Activated T-helper 2 cell treated with anti-CD3 and anti-CD28 coated beads, Interferon-gamma antibody, Interleukin-2, Interleukin-4, amounts not matched to agents 10 μg/mL and 5 μg/mL and 100 μg/mL, durations not matched to agents 14 hours and 24 hours and 36 hours (primary cell): Measurements from ENCODE around the gene FLRT2. TPM values are rescaled to one million over a fixed set of nuclear protein-coding genes. Genes with fewer than 3 reads are reported as not detected.

Experiments
- DNase-seq: peaks from one replicate; pipeline ENCODE4 v3.0.0; 2021; ENCODE audit warnings: low spot score
- H3K27ac Mint-ChIP-seq: one replicate; pipeline ENCODE4 v1.8.0; 2021; ENCODE audit warnings: mixed read lengths
- H3K27me3 Mint-ChIP-seq: one replicate; pipeline ENCODE4 v1.8.0; 2021; ENCODE audit warnings: low read depth, mixed read lengths
- H3K36me3 Mint-ChIP-seq: one replicate; pipeline ENCODE4 v1.8.0; 2021; ENCODE audit warnings: low read depth, mixed read lengths
- H3K4me1 Mint-ChIP-seq: one replicate; pipeline ENCODE4 v1.8.0; 2021; ENCODE audit warnings: low read depth, mixed read lengths
- H3K4me3 Mint-ChIP-seq: one replicate; pipeline ENCODE4 v1.8.0; 2021; ENCODE audit warnings: low read depth, mild to moderate bottlenecking, moderate library complexity, mixed read lengths
- H3K9me3 Mint-ChIP-seq: one replicate; pipeline ENCODE4 v1.8.0; 2021; ENCODE audit warnings: mixed read lengths
- intact Hi-C: fragments of 100-400 bp; cut with micrococcal nuclease; formaldehyde crosslinking; loops from one replicate; pipeline ENCODE4 v1.15.1; 2023
- total RNA-seq: library from RNA; stranded (reverse); gene quantifications from 2 replicates; pipeline ENCODE4 v1.2.3, GENCODE V29; 2022

FLRT2 gene
- total RNA-seq, 1 donor from 2014 or later = not detected

GRCh38 chr14:85595981-85596380 lies 66.0 kb downstream of the FLRT2 start:
- Mint-ChIP-seq H3K9me3 (peaks cover under 1% of the 10 kb centered on the region), H3K27ac (no peak overlapping the region), H3K36me3 (no peaks in the 10 kb centered on the region)

DNA sequence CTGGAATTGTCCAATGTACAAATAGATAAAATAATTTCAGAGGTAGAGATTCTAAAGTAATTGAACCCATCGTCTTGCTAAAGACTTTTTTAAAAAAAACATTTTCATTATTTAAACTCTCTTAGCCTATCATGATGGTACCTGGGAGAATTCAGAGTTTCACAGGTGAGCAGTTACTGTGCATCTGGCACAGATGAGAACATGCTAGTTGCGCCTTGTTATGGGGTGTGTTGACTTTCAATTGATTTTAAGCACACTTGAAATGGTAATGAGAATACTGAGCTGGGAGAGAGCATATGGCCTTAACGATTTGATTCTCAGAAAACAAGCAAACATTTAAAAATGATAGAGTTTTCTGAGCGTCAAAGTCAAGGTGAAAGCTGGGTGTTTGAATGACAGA lies 66.6 kb downstream of the FLRT2 start:
- no peaks in the 10 kb centered on the region for H3K36me3 Mint-ChIP-seq
- DNase-seq = no peak

More at GRCh38 chr14:85595981-85596380, 66.0 kb downstream of the FLRT2 start:
- DNase-seq = no peak
- no peaks in the 10 kb centered on the region for H3K27me3 Mint-ChIP-seq
- no peak overlapping the region for H3K4me3 Mint-ChIP-seq
- intact Hi-C loops = no loop called here
- no peaks in the 10 kb centered on the region for H3K4me1 Mint-ChIP-seq

DNA sequence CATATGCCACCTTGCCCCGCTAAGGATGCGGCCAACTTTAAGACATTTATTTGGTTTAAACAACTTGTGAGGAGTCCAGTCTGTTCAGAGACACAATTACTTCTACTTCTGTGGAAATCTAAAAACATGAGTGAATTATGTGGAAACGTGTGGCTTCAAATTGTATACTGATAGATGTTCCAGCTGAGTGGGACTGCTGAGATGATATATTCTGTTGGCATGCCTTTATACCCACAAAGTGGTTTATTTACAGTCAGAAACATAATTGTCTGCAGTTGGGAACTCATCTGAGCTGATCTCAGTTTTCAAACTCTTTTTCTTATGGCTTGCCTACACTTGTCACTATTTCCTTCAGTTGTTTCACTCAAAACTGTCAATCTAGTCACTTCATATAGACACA lies 67.8 kb downstream of the FLRT2 start:
- Mint-ChIP-seq H3K27me3 (no peaks in the 10 kb centered on the region), H3K27ac (no peak overlapping the region), H3K4me3 (no peak overlapping the region), H3K4me1 (no peaks in the 10 kb centered on the region), H3K36me3 (no peaks in the 10 kb centered on the region), H3K9me3 (no peaks in the 10 kb centered on the region)
- no peak for DNase-seq
- intact Hi-C loops = no loop called here

More for the DNA sequence above, 66.6 kb downstream of the FLRT2 start:
- H3K4me3 Mint-ChIP-seq = no peak overlapping the region
- H3K4me1 Mint-ChIP-seq = no peaks in the 10 kb centered on the region
- no peaks in the 10 kb centered on the region for H3K9me3 Mint-ChIP-seq
- intact Hi-C loops = no loop called here
- no peaks in the 10 kb centered on the region for H3K27me3 Mint-ChIP-seq
- no peak overlapping the region for H3K27ac Mint-ChIP-seq

GRCh38 chr14:85599939-85600338 lies 70.0 kb downstream of the FLRT2 start:
- Mint-ChIP-seq H3K4me3 (no peak overlapping the region), H3K9me3 (no peaks in the 10 kb centered on the region)

DNA sequence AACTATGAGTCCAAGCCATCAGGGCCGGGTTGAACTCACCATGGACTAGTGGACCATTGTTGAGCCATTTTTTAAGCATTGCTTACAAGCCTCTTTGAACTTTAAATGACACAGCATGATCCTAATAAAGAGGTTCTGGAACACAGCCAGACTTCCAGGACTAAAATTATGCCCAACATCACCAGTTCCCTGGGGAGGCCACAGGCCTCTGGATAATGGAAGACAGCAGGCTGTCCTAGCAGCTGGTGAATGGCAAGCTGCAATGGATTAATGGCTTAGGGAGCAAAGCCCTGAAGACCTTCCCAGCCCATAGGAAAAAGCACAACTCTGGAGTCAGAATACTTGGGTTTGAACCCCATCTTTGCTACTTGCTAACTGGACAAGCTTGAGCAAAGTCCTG lies 71.3 kb downstream of the FLRT2 start:
- intact Hi-C loops = no loop called here
- H3K4me1 Mint-ChIP-seq = no peaks in the 10 kb centered on the region
- DNase-seq = no peak
- no peak overlapping the region for H3K27ac Mint-ChIP-seq
- no peaks in the 10 kb centered on the region for H3K9me3 Mint-ChIP-seq
- no peak overlapping the region for H3K4me3 Mint-ChIP-seq
- H3K27me3 Mint-ChIP-seq = no peaks in the 10 kb centered on the region
- no peaks in the 10 kb centered on the region for H3K36me3 Mint-ChIP-seq

More at GRCh38 chr14:85599939-85600338, 70.0 kb downstream of the FLRT2 start:
- no peak for DNase-seq
- Mint-ChIP-seq H3K4me1 (no peaks in the 10 kb centered on the region), H3K36me3 (no peaks in the 10 kb centered on the region), H3K27me3 (no peaks in the 10 kb centered on the region), H3K27ac (no peak overlapping the region)
- intact Hi-C loops = no loop called here

DNA sequence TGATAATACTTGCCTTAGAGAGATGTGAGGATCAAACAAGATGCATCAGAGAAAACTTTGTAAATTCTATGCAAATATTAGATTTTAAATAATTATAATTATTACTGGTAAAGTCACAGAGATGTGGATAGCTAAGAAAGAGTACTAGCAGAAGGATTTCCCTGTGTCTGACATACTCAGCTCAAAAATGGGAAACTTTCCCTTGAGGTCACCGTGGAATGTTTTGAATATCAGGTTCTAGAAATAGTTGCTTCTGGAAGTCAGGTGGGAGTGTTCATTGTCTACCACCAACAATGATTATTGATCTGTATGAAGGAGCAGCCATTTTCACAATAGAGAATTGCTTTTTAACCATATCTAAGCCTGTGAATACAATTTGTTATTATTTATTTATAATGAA lies 71.7 kb downstream of the FLRT2 start:
- H3K4me3 Mint-ChIP-seq = no peak overlapping the region
- no peaks in the 10 kb centered on the region for H3K4me1 Mint-ChIP-seq
- no peak for DNase-seq
- H3K27ac Mint-ChIP-seq = no peak overlapping the region
- no peaks in the 10 kb centered on the region for H3K9me3 Mint-ChIP-seq
- intact Hi-C loops = no loop called here
- no peaks in the 10 kb centered on the region for H3K27me3 Mint-ChIP-seq
- no peaks in the 10 kb centered on the region for H3K36me3 Mint-ChIP-seq

GRCh38 chr14:85602345-85602744 lies 72.4 kb downstream of the FLRT2 start:
- no peak for DNase-seq
- no peaks in the 10 kb centered on the region for H3K4me1 Mint-ChIP-seq
- H3K9me3 Mint-ChIP-seq = no peaks in the 10 kb centered on the region
- H3K36me3 Mint-ChIP-seq = no peaks in the 10 kb centered on the region
- no peak overlapping the region for H3K27ac Mint-ChIP-seq
- intact Hi-C loops = no loop called here
- no peaks in the 10 kb centered on the region for H3K27me3 Mint-ChIP-seq
- H3K4me3 Mint-ChIP-seq = no peak overlapping the region

- intact Hi-C loops = no loop called here
These were observed 74.1 kb downstream of the FLRT2 start for GRCh38 chr14:85604021-85604420.

GRCh38 chr14:85604714-85605113 lies 74.8 kb downstream of the FLRT2 start:
- H3K27me3 Mint-ChIP-seq = no peaks in the 10 kb centered on the region
- H3K27ac Mint-ChIP-seq = no peak overlapping the region
- intact Hi-C loops = no loop called here
- peaks cover 3% of the 10 kb centered on the region for H3K9me3 Mint-ChIP-seq
- H3K4me3 Mint-ChIP-seq = no peak overlapping the region
- no peaks in the 10 kb centered on the region for H3K4me1 Mint-ChIP-seq
- DNase-seq = no peak
- no peaks in the 10 kb centered on the region for H3K36me3 Mint-ChIP-seq

More at GRCh38 chr14:85604021-85604420, 74.1 kb downstream of the FLRT2 start:
- DNase-seq = no peak
- Mint-ChIP-seq H3K27me3 (no peaks in the 10 kb centered on the region), H3K36me3 (no peaks in the 10 kb centered on the region), H3K27ac (no peak overlapping the region), H3K9me3 (peaks cover 3% of the 10 kb centered on the region), H3K4me1 (no peaks in the 10 kb centered on the region), H3K4me3 (no peak overlapping the region)

- no peak overlapping the region for H3K4me3 Mint-ChIP-seq
- DNase-seq = no peak
- peaks cover 3% of the 10 kb centered on the region for H3K9me3 Mint-ChIP-seq
- H3K36me3 Mint-ChIP-seq = no peaks in the 10 kb centered on the region
- no peaks in the 10 kb centered on the region for H3K27me3 Mint-ChIP-seq
- intact Hi-C loops = no loop called here
- H3K4me1 Mint-ChIP-seq = no peaks in the 10 kb centered on the region
- no peak overlapping the region for H3K27ac Mint-ChIP-seq
These were observed 77.7 kb downstream of the FLRT2 start for GRCh38 chr14:85607651-85608081.

GRCh38 chr14:85613496-85613895 lies 83.6 kb downstream of the FLRT2 start:
- H3K36me3 Mint-ChIP-seq = no peaks in the 10 kb centered on the region
- H3K9me3 Mint-ChIP-seq = no peaks in the 10 kb centered on the region
- no peaks in the 10 kb centered on the region for H3K4me1 Mint-ChIP-seq

DNA sequence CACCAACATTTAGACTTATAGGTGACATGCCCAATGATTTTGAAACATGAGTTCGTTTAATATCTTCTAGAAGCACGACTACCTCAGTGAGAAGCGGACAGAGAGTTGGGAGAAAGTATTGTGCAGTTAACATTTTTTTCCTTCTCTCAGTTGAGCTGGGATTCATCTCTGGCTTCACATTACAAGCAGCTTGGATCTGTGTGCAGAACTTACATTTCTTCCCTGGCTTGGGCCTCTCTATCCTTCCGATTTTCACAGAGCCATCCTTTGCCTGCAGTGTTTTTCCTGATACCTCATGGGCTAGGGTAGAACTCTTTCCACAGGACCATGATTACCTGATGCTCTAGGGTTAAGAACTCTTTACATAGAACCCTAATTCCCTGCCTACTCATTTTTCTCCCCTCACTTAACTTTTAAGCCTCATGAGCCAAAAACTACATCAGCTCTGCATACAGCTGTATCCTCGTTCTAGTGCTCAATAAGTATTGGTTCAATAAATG lies 86.5 kb downstream of the FLRT2 start:
- Mint-ChIP-seq H3K4me3 (no peak overlapping the region), H3K9me3 (no peaks in the 10 kb centered on the region), H3K27ac (no peak overlapping the region), H3K4me1 (no peaks in the 10 kb centered on the region), H3K27me3 (no peaks in the 10 kb centered on the region), H3K36me3 (no peaks in the 10 kb centered on the region)
- DNase-seq = no peak
- intact Hi-C loops = no loop called here

More at GRCh38 chr14:85613496-85613895, 83.6 kb downstream of the FLRT2 start:
- Mint-ChIP-seq H3K27ac (no peak overlapping the region), H3K27me3 (no peaks in the 10 kb centered on the region), H3K4me3 (no peak overlapping the region)
- no peak for DNase-seq
- intact Hi-C loops = no loop called here

- H3K4me1 Mint-ChIP-seq = no peaks in the 10 kb centered on the region
- H3K9me3 Mint-ChIP-seq = no peaks in the 10 kb centered on the region
- H3K36me3 Mint-ChIP-seq = no peaks in the 10 kb centered on the region
- no peaks in the 10 kb centered on the region for H3K27me3 Mint-ChIP-seq
- H3K4me3 Mint-ChIP-seq = no peak overlapping the region
- DNase-seq = no peak
- no peak overlapping the region for H3K27ac Mint-ChIP-seq
- intact Hi-C loops = no loop called here
These were observed 86.9 kb downstream of the FLRT2 start for GRCh38 chr14:85616886-85617285.

DNA sequence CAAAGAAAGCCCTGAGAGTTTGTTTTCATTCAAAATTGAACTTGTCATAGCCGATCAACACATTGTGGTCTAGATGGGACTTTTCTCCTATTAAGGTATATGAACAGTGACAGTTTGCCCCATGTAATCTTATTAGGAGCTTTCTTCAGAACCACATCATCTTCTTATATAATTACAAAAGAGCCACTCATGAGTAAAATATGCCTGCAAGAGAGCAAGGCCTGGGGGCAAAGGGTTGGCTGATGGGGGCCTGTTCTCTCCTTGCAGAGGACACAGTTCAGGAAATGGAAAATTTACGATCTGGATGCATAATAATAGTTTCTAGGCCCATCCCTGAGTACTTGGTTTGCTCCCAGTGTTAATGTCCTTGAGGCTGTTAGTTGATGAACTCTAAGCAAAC lies 87.8 kb downstream of the FLRT2 start:
- intact Hi-C loops = no loop called here
- no peaks in the 10 kb centered on the region for H3K36me3 Mint-ChIP-seq
- no peak overlapping the region for H3K27ac Mint-ChIP-seq
- H3K27me3 Mint-ChIP-seq = no peaks in the 10 kb centered on the region
- no peaks in the 10 kb centered on the region for H3K4me1 Mint-ChIP-seq
- no peaks in the 10 kb centered on the region for H3K9me3 Mint-ChIP-seq
- no peak for DNase-seq
- no peak overlapping the region for H3K4me3 Mint-ChIP-seq
